ENCODE measurements around the gene CDC37L1. TPM values are rescaled to one million over a fixed set of nuclear protein-coding genes. Genes with fewer than 3 reads are reported as not detected.

CDC37L1 gene
- total and polyA plus RNA-seq, 9 of the 15 experiments (the other 6 are each of a cell fraction or from before 2014, with no cell fraction given), result 1.5 to 7.9 (median 6.0) TPM

- TF ChIP-seq ZBTB40 (IDR thresholded peaks at IDR 0.05) (peak; percentile 92), ZBTB40 (CRISPR knock-in tag; IDR thresholded peaks at IDR 0.05) (no peak), MECOM (CRISPR knock-in tag; IDR thresholded peaks at IDR 0.05) (no peak), XRCC5 (IDR thresholded peaks at IDR 0.05; ENCODE audit: low read depth, low read length) (peak; percentile 30; the same call in 1 of the 2 replicates), ZFX (CRISPR knock-in tag; IDR thresholded peaks at IDR 0.05) (peak; percentile 89), TARDBP (IDR thresholded peaks at IDR 0.05) (0 out of 2 replicates have a peak, but pooled peaks have one; percentile 13), ZNF395 (CRISPR knock-in tag; IDR thresholded peaks at IDR 0.05) (peak; percentile 54; the same call in 1 of the 2 replicates), NR2C2 (CRISPR knock-in tag; IDR thresholded peaks at IDR 0.05) (0 out of 2 replicates have a peak, but pooled peaks have one; percentile 22), NR2C2 (tag; IDR thresholded peaks at IDR 0.05) (peak; percentile 82), MBD2 (IDR thresholded peaks at IDR 0.05; ENCODE audit: borderline replicate concordance, low read depth) (peak; percentile 40; the same call in 1 of the 2 replicates), ZBTB11 (CRISPR knock-in tag; IDR thresholded peaks at IDR 0.05) (peak in 2 of 3 experiments; percentile 59 to 91; a peak in 3 of 6 replicates), ELF1 (tag; IDR thresholded peaks at IDR 0.05) (peak; percentile 39; the same call in 1 of the 2 replicates)
Measured at GRCh38 chr9:4679268-4680172, at the start of gene CDC37L1 (continued).
